Inflammatory macrophage treated with lipopolysaccharide for 4 hours (primary cell): ENCODE data around the gene MAP4.

Experiments
- DNase-seq: peaks from one replicate; pipeline ENCODE4 v3.0.0-alpha.2; 2020

Gene MAP4

GRCh38 chr3:47956521-47956920 is 59.7 kb downstream of the MAP4 start:
- DNase-seq = no peak

- no peak for DNase-seq
Measured at GRCh38 chr3:47954567-47954966, 61.6 kb downstream of the MAP4 start.

- no peak for DNase-seq
Measured at GRCh38 chr3:47950453-47951169, 65.6 kb downstream of the MAP4 start.

- no peak for DNase-seq
Measured at GRCh38 chr3:47949979-47950378, 66.2 kb downstream of the MAP4 start.

- no peak for DNase-seq
Measured at GRCh38 chr3:47940232-47940631, 76.0 kb downstream of the MAP4 start.

GRCh38 chr3:47932421-47932820 is 83.8 kb downstream of the MAP4 start:
- DNase-seq = no peak

GRCh38 chr3:47930979-47931378 is 85.2 kb downstream of the MAP4 start:
- no peak for DNase-seq

GRCh38 chr3:47916696-47917095 is 99.5 kb downstream of the MAP4 start:
- no peak for DNase-seq

- no peak for DNase-seq
Measured at GRCh38 chr3:47916201-47916600, 100.0 kb downstream of the MAP4 start.

GRCh38 chr3:47912006-47912504 is 104.2 kb downstream of the MAP4 start:
- DNase-seq = no peak

- DNase-seq = no peak
Measured at GRCh38 chr3:47910777-47911440, 105.3 kb downstream of the MAP4 start.

GRCh38 chr3:47910233-47910632 is 106.0 kb downstream of the MAP4 start:
- DNase-seq = no peak

GRCh38 chr3:47909607-47910006 is 106.6 kb downstream of the MAP4 start:
- DNase-seq = no peak

GRCh38 chr3:47908744-47909143 is 107.5 kb downstream of the MAP4 start:
- DNase-seq = no peak

- no peak for DNase-seq
Measured at GRCh38 chr3:47907784-47908183, 108.4 kb downstream of the MAP4 start.

GRCh38 chr3:47902746-47903145 is 113.5 kb downstream of the MAP4 start:
- DNase-seq = no peak

- no peak for DNase-seq
Measured at GRCh38 chr3:47901280-47901833, 114.9 kb downstream of the MAP4 start.

- no peak for DNase-seq
Measured at GRCh38 chr3:47899495-47900108, 116.6 kb downstream of the MAP4 start.

- no peak for DNase-seq
Measured at GRCh38 chr3:47897954-47898353, 118.3 kb downstream of the MAP4 start.

- DNase-seq = no peak
Measured at GRCh38 chr3:47896736-47897135, 119.5 kb downstream of the MAP4 start.

GRCh38 chr3:47895241-47895640 is 121.0 kb downstream of the MAP4 start:
- DNase-seq = no peak

- no peak for DNase-seq
Measured at GRCh38 chr3:47892286-47893040, 123.8 kb downstream of the MAP4 start.

GRCh38 chr3:47891613-47892005 is 124.6 kb downstream of the MAP4 start:
- no peak for DNase-seq
